Loucy (cell line): ENCODE measurements around the gene SELENOI.

Experiments used
- EZH2phosphoT487 ChIP-seq: fragments of 200-600 bp; IDR thresholded peaks from 2 replicates; pipeline ENCODE4 v1.6.1; 2018; ENCODE audit warnings: antibody characterized with exemption, mild to moderate bottlenecking, moderate library complexity, borderline replicate concordance
- TF ChIP-seq, protein P1 (sequence below): fragments of 200-600 bp; sonication (generic); conservative IDR thresholded peaks from 2 replicates; pipeline ENCODE4 v1.5.1; 2014; ENCODE audit warnings: mild to moderate bottlenecking, antibody characterized with exemption, low read length

DNA sequence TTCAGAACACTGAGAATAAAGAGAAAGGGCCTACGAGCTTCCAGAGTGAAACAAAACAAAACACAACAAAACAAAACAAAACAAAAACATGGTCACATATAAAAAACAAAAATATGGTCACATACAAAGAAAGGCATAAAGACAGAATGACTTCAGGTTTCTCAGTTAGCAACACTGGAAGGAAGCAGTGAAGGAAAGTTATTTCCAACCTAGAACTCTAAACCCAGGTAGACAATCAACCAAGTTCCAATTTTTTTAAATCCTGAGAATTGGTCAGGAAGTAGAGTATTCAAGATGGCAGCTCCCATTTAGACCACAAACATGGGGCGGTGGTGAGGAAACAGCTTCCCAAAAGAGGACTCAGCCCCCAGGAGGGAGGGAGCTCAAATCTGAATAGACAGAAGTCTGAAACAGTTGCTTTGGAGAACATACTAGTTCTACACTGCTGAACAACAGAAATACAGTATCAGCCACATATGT lies 64.9 kb downstream of the SELENOI start:
- TF ChIP-seq, protein P1, sequence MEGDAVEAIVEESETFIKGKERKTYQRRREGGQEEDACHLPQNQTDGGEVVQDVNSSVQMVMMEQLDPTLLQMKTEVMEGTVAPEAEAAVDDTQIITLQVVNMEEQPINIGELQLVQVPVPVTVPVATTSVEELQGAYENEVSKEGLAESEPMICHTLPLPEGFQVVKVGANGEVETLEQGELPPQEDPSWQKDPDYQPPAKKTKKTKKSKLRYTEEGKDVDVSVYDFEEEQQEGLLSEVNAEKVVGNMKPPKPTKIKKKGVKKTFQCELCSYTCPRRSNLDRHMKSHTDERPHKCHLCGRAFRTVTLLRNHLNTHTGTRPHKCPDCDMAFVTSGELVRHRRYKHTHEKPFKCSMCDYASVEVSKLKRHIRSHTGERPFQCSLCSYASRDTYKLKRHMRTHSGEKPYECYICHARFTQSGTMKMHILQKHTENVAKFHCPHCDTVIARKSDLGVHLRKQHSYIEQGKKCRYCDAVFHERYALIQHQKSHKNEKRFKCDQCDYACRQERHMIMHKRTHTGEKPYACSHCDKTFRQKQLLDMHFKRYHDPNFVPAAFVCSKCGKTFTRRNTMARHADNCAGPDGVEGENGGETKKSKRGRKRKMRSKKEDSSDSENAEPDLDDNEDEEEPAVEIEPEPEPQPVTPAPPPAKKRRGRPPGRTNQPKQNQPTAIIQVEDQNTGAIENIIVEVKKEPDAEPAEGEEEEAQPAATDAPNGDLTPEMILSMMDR = no peak
- TF ChIP-seq EZH2phosphoT487 = no peak
